HG03095 (cell line): Measurements from ENCODE around the gene CAMSAP3.

Experiments
- ATAC-seq: cut with Tn5 transposase; IDR thresholded peaks from one replicate; pipeline ENCODE4 v1.9.1; 2021; ENCODE audit warnings: moderate library complexity; ENCODE audit not compliant: unreplicated experiment

CAMSAP3 gene

DNA sequence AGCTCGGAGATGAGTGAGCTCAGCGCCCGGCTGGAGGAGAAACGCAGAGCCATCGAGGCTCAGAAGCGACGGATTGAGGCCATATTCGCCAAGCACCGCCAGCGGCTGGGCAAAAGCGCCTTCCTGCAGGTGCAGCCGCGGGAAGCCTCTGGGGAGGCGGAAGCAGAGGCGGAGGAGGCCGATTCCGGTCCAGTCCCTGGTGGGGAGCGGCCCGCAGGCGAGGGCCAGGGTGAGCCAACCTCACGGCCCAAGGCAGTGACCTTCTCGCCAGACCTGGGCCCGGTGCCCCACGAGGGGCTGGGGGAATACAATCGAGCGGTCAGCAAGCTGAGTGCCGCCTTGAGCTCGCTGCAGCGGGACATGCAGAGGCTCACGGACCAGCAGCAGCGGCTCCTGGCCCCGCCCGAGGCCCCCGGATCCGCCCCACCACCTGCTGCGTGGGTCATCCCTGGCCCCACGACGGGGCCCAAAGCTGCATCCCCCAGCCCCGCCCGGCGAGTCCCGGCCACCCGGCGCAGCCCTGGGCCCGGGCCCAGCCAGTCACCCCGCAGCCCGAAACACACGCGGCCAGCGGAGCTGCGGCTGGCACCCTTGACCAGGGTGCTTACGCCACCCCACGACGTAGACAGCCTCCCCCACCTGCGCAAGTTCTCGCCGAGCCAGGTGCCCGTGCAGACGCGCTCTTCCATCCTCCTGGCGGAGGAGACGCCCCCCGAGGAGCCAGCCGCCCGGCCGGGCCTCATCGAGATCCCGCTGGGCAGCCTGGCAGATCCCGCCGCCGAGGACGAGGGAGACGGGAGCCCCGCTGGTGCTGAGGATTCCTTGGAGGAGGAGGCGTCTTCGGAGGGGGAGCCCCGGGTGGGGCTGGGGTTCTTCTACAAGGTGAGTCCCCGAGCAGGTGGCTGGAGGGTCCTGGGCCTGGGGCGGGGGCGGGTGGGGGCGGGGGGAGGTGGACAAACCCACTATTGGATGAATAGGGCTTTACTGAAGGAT, 16.9 kb downstream of the CAMSAP3 start:
- no peak for ATAC-seq

DNA sequence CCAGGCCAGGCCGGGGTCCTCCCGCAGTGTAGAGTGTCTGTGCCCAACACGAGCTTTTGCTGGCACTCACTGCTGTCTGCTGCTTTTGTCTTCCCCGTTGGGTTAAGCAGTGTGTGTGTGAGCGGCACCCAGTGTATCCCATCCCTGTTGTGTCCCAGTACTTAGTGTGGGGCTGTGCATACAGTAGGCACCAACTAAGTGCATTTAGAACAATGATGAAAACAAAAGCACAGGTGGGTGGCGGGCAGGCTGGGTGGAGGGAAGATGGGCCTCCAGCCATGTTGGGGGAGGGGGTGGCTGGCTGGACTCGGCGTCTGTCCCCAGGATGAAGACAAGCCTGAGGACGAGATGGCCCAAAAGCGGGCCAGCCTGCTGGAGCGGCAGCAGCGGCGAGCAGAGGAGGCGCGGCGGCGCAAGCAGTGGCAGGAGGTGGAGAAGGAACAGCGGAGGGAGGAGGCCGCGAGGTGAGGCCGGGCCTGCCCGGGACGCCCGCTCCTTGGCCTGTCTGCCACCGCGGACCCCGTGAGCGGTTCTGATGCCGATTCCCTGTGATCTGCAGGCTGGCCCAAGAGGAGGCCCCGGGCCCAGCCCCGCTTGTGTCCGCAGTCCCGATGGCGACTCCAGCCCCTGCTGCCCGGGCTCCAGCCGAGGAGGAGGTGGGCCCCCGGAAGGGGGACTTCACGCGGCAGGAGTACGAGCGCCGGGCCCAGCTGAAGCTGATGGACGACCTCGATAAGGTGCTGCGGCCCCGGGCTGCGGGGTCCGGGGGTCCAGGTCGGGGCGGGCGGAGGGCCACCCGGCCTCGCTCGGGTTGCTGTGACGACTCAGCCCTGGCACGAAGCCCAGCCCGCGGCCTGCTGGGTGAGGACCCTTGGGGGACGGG, 19.4 kb downstream of the CAMSAP3 start:
- ATAC-seq = no peak

DNA sequence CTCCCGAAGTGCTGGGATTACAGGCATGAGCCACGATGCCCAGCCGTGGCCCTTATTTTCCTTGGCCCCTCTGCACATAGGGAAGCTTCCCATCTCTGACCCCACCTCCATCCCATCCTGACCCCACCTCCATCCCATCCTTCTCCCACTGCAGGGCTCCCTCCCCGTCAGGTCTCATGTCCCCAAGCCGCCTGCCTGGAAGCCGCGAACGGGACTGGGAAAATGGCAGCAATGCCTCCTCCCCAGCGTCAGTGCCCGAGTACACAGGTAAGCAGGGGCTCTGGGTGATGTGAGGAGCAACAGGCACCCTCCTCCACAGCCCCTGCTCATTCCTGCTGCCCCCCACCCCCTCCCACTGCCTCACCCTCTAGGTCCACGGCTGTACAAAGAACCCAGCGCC, 21.5 kb downstream of the CAMSAP3 start:
- no peak for ATAC-seq

DNA sequence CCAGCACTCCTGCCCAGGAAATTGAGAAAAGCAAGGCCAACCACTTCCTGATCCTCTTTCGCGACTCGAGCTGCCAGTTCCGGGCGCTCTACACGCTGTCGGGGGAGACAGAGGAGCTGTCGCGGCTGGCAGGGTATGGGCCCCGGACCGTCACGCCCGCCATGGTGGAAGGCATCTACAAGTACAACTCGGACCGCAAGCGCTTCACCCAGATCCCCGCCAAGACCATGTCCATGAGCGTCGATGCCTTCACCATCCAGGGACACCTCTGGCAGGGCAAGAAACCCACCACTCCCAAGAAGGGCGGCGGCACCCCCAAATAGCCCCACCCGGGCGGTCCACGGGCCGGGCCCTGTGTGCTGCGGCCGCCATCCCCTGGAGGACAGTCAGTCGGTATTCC, 22.1 kb downstream of the CAMSAP3 start:
- no peak for ATAC-seq

DNA sequence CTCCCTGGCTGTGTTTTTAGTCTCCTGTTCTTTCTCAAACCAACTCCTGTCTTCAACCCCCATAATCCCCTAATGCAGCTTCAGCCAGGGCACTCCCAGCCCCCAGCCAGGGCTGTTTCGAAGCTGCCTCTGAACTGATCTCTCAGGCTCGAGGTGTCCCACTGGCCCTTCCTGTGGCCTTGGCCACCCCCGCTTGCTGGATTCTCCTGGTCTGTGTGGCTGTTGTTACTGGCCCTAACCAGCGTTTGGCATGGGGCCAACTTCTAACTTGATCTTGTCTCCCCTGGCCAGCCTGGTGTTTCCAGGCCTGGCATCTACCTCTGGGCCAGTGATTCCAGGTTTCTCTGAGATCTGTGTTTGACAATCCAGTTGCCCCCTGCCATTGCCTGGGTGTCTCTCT, 22.7 kb downstream of the CAMSAP3 start:
- ATAC-seq = no peak

DNA sequence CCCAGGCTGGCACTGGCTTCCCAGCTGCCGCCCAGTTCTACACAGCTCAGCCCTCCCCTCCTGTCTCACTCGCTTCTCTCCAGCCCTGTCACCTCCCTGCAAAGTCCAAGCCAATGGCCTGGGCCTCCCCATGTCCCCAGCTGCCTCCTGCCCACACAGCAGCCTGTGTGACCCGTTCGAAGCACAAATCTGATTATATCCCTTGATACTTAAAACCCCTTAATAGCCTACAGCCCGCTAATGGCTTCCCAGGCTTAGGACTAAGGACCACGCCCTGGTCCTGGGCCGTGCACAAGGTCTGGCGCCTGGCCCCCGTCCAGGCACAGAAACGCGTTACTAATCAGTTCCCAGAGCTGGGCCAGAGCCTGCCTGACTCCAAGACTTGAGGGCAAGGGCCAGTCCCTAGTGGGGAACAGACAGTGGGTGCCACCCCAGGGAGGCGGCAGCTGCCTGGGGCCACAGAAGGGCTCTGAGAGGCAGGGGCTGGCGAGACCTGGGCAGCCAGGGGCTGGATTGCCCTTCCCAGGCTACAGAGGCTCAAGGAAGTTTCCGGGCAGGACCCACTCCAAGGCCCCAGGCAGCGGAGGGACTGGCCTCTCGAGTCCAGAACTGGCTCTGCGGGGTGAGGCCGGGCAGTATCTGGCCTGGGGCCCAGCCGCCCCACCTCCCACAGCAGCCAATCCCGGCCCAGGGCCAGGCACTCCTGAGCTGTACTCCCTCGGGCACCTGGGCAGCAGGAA, 23.3 kb downstream of the CAMSAP3 start:
- ATAC-seq = no peak

DNA sequence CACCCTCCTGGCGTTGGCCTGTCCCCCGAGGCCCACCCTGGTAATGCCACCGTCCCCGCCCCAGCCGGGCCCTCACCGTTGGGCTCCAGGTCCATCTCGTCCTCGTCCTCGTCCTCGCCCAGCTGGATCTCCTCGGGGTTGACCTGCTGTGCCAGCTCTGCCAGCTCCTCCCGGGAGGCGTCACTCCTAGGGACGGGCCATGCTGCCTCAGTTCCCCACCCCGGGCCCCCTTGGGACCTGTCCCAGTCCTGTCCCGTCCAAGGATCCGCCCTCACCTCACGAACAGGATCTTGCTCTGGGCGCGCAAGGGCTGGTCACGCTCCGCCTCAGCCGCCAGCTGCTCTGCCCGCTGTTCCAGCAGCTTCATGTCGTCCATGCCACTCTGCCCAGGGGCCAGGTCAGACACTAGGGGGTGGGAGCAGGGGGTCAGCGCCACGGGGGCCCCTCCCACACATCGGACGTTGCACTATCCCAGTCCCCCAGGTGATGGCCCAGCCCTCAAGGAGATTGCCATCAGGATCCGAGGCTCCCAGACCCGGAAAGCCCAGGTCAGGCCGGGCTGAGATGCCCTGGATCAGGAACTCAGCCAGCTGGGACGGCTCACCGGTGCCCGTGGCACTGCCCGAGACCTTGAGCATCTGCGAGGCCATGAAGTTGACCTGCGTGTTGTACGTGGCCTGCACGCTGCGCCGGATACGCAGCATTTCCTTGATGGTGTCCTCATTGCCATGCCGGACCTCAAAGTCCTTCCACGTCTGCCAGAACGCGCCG, 24.2 kb downstream of the CAMSAP3 start:
- ATAC-seq = no peak

DNA sequence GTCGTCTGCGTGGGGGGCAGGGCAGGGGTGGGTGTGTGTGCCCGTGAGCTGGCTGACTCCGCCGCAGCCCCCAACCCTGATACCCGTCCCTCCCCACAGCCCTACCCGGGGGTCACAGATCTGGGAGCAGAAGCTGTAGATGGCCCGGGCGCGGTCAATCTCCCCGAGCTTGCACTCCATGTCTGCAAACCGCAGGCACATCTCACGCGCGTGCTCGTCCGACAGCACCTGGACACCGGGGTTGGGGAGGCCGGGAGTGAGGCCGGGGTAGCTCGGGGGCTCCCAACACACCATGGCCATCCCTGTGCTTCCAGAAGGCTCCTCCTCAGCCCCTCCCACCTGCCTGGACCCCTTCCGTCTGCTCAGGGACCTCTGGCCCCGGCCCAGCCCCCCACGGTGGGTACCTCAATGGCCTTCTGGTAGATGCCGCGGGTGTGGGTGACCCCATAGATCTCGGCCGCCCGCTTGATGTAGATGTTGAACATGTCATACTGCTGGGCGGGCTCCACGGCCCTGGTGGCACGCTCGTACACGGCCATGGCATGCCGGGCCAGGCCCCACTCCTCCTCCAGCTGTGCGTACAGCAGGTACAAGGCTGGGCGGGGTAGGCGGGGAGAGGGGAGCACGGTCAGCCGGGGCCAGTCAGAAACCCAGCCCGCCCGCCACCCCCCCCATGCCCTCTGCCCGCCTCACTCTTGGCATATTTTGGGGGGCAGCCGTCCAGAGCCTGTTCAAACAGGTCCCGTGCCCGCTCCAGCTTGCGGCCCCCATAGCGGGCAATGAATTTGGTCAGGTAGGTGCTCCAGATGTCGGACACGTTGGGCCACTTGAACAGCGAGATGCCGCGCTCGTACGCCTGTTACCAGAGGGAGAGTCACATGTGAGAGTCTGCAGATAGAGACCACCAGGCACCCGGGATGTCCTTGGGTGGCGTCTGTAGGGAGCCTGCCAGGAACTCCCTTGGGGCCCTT, 25.1 kb downstream of the CAMSAP3 start:
- no peak for ATAC-seq

DNA sequence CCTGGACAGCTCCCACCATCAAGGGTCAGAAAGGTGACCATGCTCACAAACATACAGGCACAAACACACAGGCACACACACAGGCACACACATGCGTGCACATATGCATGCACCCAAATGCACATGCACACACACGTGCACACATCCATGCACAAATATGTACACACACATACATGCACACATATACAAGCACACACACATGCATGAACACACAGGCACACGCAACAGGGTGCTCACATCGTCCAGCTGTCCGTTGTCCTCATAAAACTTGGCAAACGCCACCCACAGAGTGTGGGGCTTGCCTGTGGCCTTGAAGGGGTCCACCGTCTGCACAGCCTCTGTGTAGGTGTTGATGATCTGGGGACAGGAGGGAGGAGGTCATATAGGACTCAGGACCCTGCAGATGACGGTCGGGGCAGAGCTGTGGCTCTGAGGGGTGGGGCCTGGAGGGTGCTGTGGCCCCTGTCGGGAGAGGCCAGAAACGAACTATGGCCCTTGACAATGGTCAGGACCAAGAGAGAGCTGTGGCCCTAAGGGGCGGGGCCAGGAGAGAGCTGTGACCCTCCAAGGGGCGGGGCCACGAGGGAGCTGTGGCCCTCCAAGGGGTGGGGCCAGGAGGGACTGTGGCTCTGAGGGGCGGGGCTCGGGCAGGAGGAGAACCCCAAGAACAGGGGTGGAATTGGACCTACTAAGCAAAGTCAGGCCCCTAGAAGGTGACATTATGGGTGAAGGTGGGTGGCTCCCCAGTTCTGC, 27.4 kb downstream of the CAMSAP3 start:
- no peak for ATAC-seq

DNA sequence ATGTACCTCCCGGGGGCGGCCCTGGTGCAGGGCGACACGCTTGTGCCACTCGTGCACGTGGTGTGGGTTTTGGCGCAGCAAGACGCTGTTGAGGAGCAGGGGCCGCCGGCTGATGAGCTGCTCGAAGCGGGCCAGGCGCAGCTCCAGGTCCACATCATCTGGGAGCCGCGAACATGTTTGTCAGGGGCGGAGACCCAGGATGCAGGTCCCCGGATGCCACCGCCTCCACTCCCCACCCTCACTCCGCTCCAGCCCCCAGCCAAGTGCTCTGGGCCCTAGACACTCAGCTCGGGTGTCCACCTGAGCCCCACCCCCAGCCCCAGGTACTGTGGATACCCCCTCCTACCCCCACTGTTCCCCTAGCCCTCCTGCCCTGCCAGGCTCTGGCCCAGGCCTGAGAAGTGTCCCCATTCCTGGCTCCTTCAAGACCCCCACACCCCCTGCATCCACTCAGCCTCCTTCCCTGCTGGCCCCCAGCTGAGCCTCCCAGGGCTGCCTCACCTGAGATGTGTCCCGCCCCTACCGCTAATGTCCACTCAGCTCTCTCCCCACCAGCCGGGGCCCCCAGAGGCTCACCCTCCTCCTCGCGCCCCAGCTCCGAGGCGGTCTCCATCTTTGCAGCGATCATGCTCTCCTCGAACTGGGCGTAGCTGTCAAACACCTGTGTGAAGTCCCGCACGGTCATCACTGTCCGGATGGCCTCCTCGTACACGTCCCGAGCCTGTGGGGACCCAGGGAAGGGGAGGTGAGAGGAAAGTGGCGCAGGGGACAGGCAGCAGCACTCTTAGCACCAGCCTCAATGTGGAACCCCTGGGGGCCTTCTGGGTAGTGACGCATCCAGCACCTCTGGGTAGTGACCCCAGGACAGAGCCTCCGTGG, 28.3 kb downstream of the CAMSAP3 start:
- no peak for ATAC-seq

DNA sequence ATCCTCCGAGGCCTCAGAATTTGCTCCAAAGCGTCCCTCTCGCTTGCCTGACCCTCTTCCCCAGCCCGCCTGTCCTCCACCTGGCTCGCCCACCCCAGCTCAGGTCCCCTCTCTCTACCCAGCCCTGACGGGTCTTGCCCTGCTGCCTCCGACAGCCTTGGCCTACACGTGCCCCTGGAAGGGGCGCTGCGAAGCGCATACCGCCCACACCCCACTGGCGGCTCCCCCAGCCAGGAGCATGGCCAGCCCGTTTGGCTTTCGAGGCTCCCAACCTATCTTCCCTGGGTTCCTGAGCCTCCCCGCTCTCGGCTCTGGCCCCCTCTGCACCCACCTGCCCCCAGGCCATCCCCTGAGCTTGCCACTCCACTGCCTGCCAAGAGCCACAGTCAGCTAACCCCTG, 29.1 kb downstream of the CAMSAP3 start:
- no peak for ATAC-seq

DNA sequence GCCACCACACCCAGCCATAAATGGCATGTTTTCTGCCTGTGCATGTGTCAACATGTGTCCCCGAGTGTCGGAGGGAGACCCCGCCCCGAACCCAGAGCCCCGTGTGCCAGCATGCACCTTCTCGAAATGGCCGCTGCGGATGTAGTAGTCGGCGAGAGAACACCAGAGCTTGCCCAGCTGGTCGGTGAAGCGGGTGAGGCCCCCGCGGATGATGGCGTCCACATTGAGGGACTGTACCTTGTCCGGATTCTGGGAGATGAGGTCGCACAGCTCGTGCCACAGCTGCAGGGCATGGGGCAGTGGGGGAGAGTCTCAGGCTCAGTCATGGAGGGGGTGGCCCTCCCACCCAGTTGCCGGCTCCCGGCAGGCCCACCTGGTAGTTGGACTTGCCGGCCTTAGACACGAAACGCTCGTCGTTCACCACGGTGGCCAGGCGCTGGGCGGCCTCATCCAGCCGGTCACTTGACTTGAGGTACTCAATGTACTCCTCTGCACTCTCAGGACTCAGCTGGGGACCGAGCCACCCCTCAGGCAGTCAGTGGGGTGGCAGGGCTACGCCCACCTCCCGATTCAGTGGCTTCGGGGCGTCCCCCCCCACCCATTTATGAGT, 30.2 kb downstream of the CAMSAP3 start:
- no peak for ATAC-seq

DNA sequence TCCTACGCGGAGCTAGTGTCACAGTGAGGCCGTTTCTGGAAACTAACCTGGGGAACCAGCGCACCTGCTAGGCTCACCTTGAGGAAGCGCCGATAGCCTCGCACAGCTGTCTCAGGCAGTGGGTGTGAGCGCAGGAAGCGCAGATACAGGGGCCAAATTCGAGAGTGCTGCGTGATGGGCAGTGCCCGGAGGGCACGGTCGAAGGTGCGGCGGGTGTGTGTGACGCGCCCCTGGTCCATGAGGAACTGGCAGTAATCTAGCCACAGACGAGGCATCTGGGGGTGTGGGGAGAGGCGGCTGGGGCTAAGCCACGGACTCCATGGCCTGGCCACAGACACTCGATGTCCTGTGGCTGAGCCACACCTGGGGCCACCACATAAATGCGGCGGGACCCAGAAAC, 31.5 kb downstream of the CAMSAP3 start:
- ATAC-seq = no peak

DNA sequence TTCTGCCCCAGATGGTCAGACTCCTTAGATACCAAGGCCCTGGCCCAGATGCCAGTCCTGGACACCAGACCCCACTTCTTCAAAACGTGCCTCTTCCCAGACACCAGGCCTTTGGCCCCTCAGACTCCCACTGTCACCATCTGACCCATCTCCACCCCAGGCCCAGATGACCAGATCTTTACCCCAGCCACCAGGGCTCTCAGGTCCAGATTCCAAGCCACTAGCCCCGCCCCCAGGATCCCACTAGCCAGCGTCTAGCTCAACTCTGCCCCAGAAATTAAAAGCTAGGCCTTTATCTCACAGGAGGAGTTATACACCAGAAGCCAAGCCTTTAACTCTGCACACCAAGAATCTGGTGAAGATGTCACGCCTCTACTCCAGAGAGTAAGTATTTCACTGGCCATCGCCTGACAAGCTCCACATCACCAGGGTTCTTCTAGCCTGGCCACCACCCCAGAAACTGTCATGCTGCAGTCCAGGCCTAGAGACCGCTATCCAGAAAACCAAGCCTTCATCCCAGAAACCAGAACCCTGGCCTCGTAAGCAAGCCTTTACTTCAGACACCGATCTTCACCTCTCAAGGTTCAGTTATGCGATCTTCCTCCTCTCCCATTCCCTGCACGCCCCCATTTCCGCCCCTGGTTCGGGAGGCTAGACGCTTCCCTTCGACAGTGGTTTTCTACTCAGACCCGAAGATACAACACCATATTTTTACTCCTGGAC, 33.1 kb downstream of the CAMSAP3 start:
- ATAC-seq = no peak

DNA sequence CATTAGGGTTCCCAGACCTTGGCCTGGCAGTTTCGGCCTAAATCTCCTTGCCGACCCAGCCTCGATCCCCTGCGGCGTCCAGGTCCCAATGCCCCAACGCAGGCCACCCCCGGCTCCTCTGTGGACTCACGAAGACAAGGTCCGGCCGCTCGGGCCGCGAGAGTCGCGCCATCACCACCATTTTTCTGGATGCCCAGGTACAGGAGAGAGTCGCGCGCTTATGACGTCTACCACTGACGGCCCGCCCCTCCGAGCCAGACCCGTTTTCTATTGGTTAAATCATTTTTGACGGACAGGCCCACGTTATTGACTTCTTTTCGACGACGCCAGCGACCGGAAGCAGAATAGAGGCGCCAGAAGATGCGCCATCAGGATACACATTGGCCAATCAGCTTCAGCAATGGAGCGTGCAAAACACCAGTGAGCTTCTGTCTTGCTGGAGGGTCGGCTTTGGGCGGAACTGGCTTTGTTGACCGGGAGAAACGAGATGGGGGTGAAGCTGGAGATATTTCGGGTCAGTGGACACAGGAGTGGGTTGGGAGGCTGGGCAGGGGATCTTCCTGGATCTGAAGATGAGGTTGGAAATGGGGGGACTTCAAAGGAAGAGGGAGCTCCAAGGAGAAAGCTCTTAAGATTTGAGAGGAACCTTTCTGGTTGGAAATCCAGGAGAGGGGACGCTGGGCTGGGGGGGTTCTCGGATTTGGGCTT, 33.8 kb downstream of the CAMSAP3 start, which contains the start of the genes PET100 and XAB2:
Gene PET100 (plus strand): TSS at position 447 of the 708 bp plus-strand sequence. CDS start 41 bp downstream, at position 488.
Gene XAB2 (minus strand): TSS at position 199 of the 708 bp plus-strand sequence. CDS start 18 bp downstream, at position 181.
- peak; percentile 75 for ATAC-seq
